ENCODE data around the gene GK. TPM values are rescaled to one million over a fixed set of nuclear protein-coding genes. Genes with fewer than 3 reads are reported as not detected.

GK gene
- total RNA-seq, 1 experiment from 2014 or later = 1.7 TPM

DNA sequence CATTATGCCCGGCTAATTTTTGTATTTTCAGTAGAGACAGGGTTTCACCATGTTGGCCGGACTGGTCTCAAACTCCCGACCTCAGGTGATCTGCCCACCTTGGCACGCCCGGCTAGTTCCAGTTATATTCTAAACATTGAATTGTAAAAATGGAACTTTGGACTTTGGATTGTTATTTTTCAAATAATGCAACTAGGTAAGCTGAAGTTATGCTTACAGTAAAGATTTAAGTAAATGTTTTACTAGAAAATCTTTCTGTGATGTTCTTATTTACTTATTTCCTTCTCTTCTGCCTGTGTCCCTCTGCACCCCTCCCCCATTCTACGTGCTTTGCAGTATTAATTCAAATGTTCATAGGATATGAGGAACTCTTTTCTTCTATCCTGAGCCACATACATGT, 26.1 kb downstream of the GK start:
- TF ChIP-seq REST (IDR thresholded peaks at IDR 0.05; ENCODE audit: insufficient read depth in 1 of 2, low read depth in 2 of 2, low read length in 1 of 2) = no peak
- TF ChIP-seq POLR2AphosphoS5 (IDR thresholded peaks at IDR 0.05; ENCODE audit: low read depth, low read length) = no peak
- TF ChIP-seq TCF7L2 (IDR thresholded peaks at IDR 0.05; ENCODE audit: low read depth, low read length) = no peak
- no peak for TF ChIP-seq SIN3A (IDR thresholded peaks at IDR 0.05; ENCODE audit: borderline replicate concordance, insufficient read depth, low read depth, low read length)
- TF ChIP-seq CTCF (IDR thresholded peaks at IDR 0.05) = no peak
- ATAC-seq = no peak
- Histone ChIP-seq H3K27me3 (ENCODE audit: control insufficient read depth, insufficient read depth, low read length) (no peaks in the 10 kb centered on the region), H3K4me3 (ENCODE audit: low read depth in 2 of 2, low read length in 2 of 2) (no peak overlapping the region), H3K4me1 (ENCODE audit: control insufficient read depth, insufficient read depth, low read length) (no peaks in the 10 kb centered on the region), H3K9me3 (ENCODE audit: control insufficient read depth, insufficient read depth, low read depth, low read length) (no peaks in the 10 kb centered on the region), H3K27ac (ENCODE audit: low read length) (no peak overlapping the region), H3K36me3 (ENCODE audit: control insufficient read depth, insufficient read depth, low read length) (no peaks in the 10 kb centered on the region)
- in situ Hi-C loops (cut with HindIII; ENCODE audit: low pct_unique_long_range_greater_than_20kb, low sequenced_read_pairs) = no loop called here
- intact Hi-C loops (cut with micrococcal nuclease; ENCODE audit: unreplicated experiment) = no loop called here
- ChIA-PET CTCF (no interaction called here), POLR2A (no interaction called here)
- BruUV-seq (replicated peaks) = no TSS peak
- no peak for DNase-seq (ENCODE audit: low read depth, low spot score)

DNA sequence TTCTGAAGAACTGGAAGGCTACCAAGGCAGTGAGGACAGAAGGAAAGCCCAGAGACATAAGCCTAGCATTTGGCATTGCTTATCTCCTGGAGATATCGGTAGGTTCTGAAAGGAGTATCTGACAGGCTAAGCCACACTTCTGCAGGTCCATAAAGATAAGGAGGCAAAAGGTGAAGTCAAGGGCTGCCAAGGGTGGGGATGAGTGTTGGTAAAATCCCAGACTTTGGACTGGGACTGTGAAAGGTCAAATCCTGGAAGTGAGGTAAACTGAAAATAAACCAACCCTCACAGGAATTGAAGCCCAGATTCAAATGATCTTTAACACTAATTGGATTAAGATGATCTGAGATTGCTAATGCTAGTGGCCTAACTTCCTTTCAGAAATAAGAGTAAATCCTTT, 27.4 kb downstream of the GK start:
- ATAC-seq (no peak), DNase-seq (ENCODE audit: low read depth, low spot score) (no peak)
- H3K27me3 ChIP-seq (ENCODE audit: control insufficient read depth, insufficient read depth, low read length) = no peaks in the 10 kb centered on the region
- in situ Hi-C loops (cut with HindIII; ENCODE audit: low pct_unique_long_range_greater_than_20kb, low sequenced_read_pairs) (no loop called here), intact Hi-C loops (cut with micrococcal nuclease; ENCODE audit: unreplicated experiment) (no loop called here)
- H3K4me1 ChIP-seq (ENCODE audit: control insufficient read depth, insufficient read depth, low read length) = no peaks in the 10 kb centered on the region
- H3K9me3 ChIP-seq (ENCODE audit: control insufficient read depth, insufficient read depth, low read depth, low read length) = no peaks in the 10 kb centered on the region
- H3K36me3 ChIP-seq (ENCODE audit: control insufficient read depth, insufficient read depth, low read length) = no peaks in the 10 kb centered on the region
- no peak for TF ChIP-seq REST (IDR thresholded peaks at IDR 0.05; ENCODE audit: insufficient read depth in 1 of 2, low read depth in 2 of 2, low read length in 1 of 2)
- TF ChIP-seq TCF7L2 (IDR thresholded peaks at IDR 0.05; ENCODE audit: low read depth, low read length) = no peak
- TF ChIP-seq SIN3A (IDR thresholded peaks at IDR 0.05; ENCODE audit: borderline replicate concordance, insufficient read depth, low read depth, low read length) = no peak
- TF ChIP-seq POLR2AphosphoS5 (IDR thresholded peaks at IDR 0.05; ENCODE audit: low read depth, low read length) = no peak
- TF ChIP-seq CTCF (IDR thresholded peaks at IDR 0.05) = no peak
- CTCF ChIA-PET = no interaction called here
- H3K27ac ChIP-seq (ENCODE audit: low read length) = no peak overlapping the region
- no peak overlapping the region for H3K4me3 ChIP-seq (ENCODE audit: low read depth in 2 of 2, low read length in 2 of 2)
- POLR2A ChIA-PET = no interaction called here
- BruUV-seq (replicated peaks) = no TSS peak
